ENCODE data around the gene ZNF555.

ZNF555 gene

DNA sequence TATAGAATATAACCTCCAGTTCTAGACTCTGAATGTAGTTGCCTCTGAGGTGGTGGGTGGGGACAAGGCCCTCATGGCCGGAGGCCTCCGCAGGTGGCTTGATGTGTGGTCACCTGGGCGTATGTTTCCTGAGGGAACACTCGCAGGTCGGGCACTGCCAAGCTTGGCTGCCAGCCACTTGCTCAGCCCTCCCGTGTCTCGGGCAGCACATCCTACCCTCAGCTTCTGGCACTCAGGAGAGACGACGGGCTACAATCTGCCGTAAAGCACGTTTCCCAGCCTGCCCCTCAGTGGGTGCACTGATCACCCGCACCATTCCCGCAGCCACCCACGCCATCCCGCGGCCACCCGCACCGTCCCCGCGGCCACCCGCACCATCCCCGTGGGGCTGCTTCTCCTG is 40.8 kb upstream of the ZNF555 start:
- no peaks in the 10 kb centered on the region for H3K4me1 ChIP-seq (ENCODE audit: insufficient read depth, low read length)
- no peaks in the 10 kb centered on the region for H3K27me3 ChIP-seq (ENCODE audit: insufficient read depth, low read length)
- H3K4me3 ChIP-seq (ENCODE audit: low read length) = no peak overlapping the region
- no peak overlapping the region for H3K9ac ChIP-seq (ENCODE audit: low read depth, low read length)
- H3K27ac ChIP-seq (ENCODE audit: low read length) = no peak overlapping the region
- H3K36me3 ChIP-seq (ENCODE audit: insufficient read depth, low read depth, low read length) = peaks cover 94% of the 10 kb centered on the region
- H3K9me3 ChIP-seq (ENCODE audit: insufficient read depth, low read depth, low read length) = no peaks in the 10 kb centered on the region

DNA sequence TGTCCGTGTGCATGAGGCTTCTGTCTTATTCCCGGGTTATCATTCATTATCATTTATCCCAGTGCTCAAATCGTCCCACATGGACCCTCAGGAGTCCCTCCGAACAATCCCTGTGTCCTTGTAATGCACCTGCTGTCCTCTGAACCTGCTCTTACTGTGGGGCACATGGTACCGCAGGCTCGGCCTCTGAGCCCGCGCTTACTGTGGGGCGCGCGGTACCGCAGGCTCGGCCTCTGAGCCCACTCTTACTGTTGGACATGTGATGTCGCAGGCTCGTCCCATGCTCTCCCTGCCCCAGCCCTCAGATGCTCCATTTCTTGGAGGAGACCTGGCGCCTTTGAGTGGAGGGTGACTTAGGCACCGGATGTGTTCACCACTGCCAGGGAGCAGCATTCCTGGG is 38.4 kb upstream of the ZNF555 start:
- Histone ChIP-seq H3K4me3 (ENCODE audit: low read length) (no peak overlapping the region), H3K27ac (ENCODE audit: low read length) (no peak overlapping the region), H3K4me1 (ENCODE audit: insufficient read depth, low read length) (no peaks in the 10 kb centered on the region), H3K9me3 (ENCODE audit: insufficient read depth, low read depth, low read length) (no peaks in the 10 kb centered on the region), H3K27me3 (ENCODE audit: insufficient read depth, low read length) (no peaks in the 10 kb centered on the region), H3K36me3 (ENCODE audit: insufficient read depth, low read depth, low read length) (peaks cover 92% of the 10 kb centered on the region), H3K9ac (ENCODE audit: low read depth, low read length) (no peak overlapping the region)

DNA sequence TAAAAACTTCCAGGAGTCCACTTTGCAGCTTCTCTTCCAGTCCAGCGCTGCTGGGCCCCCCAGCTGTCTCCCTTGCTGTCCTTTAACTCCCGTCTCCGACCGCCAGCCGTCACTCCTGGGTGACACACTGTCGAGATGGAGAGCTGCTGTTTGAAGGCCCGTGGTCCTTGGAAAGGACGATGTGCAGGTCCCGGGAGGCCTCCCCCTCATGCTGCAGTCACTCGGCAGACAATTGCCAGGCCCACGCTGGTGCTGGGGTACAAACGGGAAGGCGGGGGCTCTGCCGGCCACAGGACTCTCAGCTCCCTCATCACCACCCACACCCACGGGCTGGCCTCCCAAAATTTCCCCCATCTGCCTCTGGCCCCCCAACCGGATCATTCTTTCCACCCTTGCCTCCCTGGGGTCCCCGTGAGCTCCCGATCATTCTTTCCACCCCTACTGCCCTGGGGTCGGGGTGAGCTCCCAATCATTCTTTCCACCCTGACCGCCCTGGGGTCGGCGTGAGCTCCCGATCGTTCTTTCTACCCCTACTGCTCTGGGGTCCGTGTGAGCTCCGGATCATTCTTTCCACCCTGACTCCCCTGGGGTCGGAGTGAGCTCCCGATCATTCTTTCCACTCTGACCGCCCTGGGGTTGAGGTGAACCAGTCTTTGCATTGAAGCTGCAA is 37.7 kb upstream of the ZNF555 start:
- no peaks in the 10 kb centered on the region for H3K4me1 ChIP-seq (ENCODE audit: insufficient read depth, low read length)
- no peak overlapping the region for H3K4me3 ChIP-seq (ENCODE audit: low read length)
- H3K9me3 ChIP-seq (ENCODE audit: insufficient read depth, low read depth, low read length) = no peaks in the 10 kb centered on the region
- no peak overlapping the region for H3K9ac ChIP-seq (ENCODE audit: low read depth, low read length)
- H3K36me3 ChIP-seq (ENCODE audit: insufficient read depth, low read depth, low read length) = peaks cover 91% of the 10 kb centered on the region
- H3K27ac ChIP-seq (ENCODE audit: low read length) = no peak overlapping the region
- no peaks in the 10 kb centered on the region for H3K27me3 ChIP-seq (ENCODE audit: insufficient read depth, low read length)

DNA sequence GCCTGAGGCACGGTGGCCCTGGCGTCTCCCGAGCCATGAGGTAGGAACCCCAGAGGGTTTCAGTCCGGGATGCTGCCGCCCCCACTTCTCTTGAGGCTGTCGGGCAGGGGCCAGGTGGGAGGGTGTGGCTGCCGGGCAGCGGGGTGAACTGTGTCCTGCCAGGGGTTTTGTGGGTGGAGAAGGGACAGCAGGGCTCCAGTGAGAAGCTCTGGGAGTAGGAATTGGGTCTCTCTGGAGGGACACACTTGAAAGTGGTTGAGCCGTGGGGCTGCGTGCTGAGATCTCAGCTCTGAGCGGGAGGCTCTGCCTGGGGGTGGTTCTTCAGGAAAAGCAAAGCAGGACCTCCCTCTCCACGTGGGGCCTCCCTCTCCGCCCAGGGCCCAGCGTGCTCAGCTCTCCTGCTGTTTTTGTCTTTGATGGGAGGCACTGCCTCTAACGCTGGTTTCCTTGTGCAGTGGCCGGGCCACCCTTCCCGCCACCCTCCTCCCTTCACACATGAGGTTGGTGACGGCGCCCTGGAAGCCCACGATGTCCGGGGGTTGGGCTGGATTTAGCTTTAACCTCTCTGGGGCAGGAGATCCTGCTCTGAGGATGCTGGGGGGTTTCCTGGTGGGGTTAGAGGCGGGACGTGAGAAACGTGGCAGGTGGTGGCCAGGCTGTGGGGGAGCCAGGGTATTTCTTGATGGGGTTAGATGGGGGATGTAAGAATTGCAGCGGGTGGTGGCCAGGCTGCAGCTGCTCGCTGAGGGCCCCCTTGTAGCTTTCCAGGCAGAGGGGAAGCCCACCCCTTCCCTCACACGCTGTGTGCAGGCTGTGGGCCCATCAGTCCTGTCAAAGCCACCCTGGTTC is 36.9 kb upstream of the ZNF555 start:
- no peak overlapping the region for H3K27ac ChIP-seq (ENCODE audit: low read length)
- H3K9me3 ChIP-seq (ENCODE audit: insufficient read depth, low read depth, low read length) = no peaks in the 10 kb centered on the region
- no peak overlapping the region for H3K4me3 ChIP-seq (ENCODE audit: low read length)
- H3K36me3 ChIP-seq (ENCODE audit: insufficient read depth, low read depth, low read length) = peaks cover 91% of the 10 kb centered on the region
- no peaks in the 10 kb centered on the region for H3K27me3 ChIP-seq (ENCODE audit: insufficient read depth, low read length)
- no peaks in the 10 kb centered on the region for H3K4me1 ChIP-seq (ENCODE audit: insufficient read depth, low read length)
- H3K9ac ChIP-seq (ENCODE audit: low read depth, low read length) = no peak overlapping the region

DNA sequence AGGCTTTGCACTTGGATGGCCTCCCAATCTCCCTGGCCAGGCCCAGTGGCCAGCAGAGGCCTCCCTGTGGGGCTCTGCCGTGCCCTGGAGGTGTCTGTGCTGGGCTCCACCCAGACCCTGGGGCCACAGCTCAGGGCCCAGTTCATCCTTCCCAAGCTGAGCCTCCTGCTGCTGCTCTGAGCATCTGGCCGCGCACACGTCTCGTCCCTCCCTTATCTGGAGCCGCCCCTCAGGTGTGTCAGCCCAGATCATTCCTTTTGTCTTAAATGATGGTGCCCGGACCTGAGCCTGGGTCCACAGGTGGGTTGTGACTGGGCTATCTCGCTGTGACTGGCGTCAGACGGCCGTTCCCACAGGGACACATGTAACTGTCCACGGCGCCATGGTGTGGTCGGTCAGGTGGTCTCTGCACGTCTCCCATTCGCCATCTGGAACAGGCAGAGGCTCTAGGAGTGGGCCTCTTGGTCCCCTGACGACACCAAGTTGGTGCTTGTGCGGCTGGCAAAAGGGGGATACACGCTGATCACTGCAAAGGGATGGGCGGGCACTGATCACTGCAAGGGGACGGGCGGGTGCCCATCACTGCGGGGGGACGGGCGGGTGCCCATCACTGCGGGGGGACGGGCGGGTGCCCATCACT is 35.9 kb upstream of the ZNF555 start:
- H3K4me3 ChIP-seq (ENCODE audit: low read length) = no peak overlapping the region
- no peak overlapping the region for H3K9ac ChIP-seq (ENCODE audit: low read depth, low read length)
- H3K4me1 ChIP-seq (ENCODE audit: insufficient read depth, low read length) = no peaks in the 10 kb centered on the region
- H3K9me3 ChIP-seq (ENCODE audit: insufficient read depth, low read depth, low read length) = no peaks in the 10 kb centered on the region
- no peaks in the 10 kb centered on the region for H3K27me3 ChIP-seq (ENCODE audit: insufficient read depth, low read length)
- H3K27ac ChIP-seq (ENCODE audit: low read length) = no peak overlapping the region
- peaks cover 92% of the 10 kb centered on the region for H3K36me3 ChIP-seq (ENCODE audit: insufficient read depth, low read depth, low read length)

DNA sequence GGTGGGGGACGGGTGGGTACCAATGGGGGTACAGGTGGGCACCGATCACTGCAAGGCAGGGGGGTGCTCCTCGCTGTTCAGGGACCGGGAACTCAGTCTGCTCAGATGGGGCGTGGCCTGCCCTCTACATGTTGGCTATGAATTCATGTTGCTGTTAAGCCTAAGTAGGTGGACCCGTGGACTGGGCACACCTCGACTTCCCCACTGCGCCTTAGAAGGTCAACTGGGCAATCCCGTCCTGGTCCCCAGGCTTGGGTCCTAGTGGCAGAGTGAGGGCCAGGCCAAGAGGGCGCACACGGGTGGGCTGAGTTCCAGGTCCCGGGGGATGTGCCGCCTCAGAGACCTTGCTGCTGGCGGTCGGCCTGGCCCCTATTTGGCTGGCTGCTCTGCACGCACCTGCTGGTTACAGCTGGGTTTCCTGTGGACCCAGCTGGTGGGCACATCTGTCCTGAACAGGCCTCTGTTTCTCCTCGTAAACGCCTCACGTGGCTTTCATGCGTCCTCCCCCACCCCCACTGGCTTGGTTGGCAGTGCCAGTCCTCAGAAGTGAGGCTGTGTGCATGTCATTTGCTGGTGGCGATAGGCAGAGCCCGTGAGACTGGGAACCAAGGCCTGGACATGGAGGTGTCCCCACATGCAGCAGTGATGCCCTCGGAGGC is 35.2 kb upstream of the ZNF555 start:
- Histone ChIP-seq H3K9me3 (ENCODE audit: insufficient read depth, low read depth, low read length) (no peaks in the 10 kb centered on the region), H3K27me3 (ENCODE audit: insufficient read depth, low read length) (no peaks in the 10 kb centered on the region), H3K4me1 (ENCODE audit: insufficient read depth, low read length) (no peaks in the 10 kb centered on the region), H3K36me3 (ENCODE audit: insufficient read depth, low read depth, low read length) (peaks cover 92% of the 10 kb centered on the region), H3K4me3 (ENCODE audit: low read length) (no peak overlapping the region), H3K9ac (ENCODE audit: low read depth, low read length) (no peak overlapping the region), H3K27ac (ENCODE audit: low read length) (no peak overlapping the region)

DNA sequence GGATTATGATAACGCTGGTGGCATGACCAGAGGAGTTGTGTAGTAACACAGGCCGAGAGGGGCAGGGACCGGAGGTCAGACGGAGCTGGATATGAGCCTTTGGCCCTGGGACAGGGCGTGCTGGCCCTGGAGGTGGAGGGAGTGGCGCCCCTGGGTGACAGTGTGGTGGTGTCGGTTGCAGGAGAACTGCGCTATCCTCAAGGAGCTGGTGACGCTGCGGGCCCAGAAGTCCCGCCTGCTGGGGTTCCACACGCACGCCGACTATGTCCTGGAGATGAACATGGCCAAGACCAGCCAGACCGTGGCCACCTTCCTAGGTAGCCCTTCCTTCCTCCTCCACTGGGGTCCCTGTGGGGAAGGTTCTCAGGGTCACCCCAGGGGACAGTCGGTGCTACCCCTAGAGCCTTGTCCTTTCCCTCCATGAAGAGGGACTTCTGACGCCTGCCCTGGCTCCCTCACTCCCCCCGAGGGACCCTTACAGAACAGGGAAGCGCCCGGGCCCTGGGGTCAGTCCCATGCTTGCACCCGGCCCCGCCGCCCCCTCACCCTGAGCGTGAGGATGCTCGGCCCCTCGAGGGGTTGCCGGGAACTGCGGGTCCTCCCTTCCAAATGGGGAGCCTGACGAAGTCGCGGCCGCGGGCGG is 34.4 kb upstream of the ZNF555 start:
- H3K9me3 ChIP-seq (ENCODE audit: insufficient read depth, low read depth, low read length) = no peaks in the 10 kb centered on the region

DNA sequence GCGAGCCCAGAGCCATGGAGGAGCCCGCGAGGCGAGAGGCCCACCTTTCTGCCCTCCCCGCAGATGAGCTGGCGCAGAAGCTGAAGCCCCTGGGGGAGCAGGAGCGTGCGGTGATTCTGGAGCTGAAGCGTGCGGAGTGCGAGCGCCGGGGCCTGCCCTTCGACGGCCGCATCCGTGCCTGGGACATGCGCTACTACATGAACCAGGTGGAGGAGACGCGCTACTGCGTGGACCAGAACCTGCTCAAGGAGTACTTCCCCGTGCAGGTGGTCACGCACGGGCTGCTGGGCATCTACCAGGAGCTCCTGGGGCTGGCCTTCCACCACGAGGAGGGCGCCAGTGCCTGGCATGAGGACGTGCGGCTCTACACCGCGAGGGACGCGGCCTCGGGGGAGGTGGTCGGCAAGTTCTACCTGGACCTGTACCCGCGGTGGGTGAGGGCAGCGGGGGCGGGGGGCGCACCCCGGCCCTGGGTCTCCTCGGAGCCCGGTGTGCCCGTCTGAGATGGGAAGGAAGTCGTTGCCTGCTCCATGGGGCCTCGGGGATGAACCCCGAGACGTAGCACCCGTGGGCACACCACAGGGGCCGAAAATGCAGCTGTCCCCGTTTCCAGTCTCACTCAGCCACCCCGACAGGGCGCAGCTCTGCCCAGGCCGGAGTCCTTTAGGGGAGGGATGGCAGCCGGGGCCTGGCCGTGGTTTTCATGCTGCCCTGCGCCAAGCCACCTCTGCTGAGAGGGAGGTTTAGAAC is 33.7 kb upstream of the ZNF555 start:
- H3K9ac ChIP-seq (ENCODE audit: low read depth, low read length) = no peak overlapping the region
- H3K27me3 ChIP-seq (ENCODE audit: insufficient read depth, low read length) = no peaks in the 10 kb centered on the region
- H3K36me3 ChIP-seq (ENCODE audit: insufficient read depth, low read depth, low read length) = peaks cover 94% of the 10 kb centered on the region
- H3K27ac ChIP-seq (ENCODE audit: low read length) = no peak overlapping the region
- no peaks in the 10 kb centered on the region for H3K4me1 ChIP-seq (ENCODE audit: insufficient read depth, low read length)
- H3K9me3 ChIP-seq (ENCODE audit: insufficient read depth, low read depth, low read length) = no peaks in the 10 kb centered on the region
- H3K4me3 ChIP-seq (ENCODE audit: low read length) = no peak overlapping the region

More for the DNA sequence above, 34.4 kb upstream of the ZNF555 start:
- H3K9ac ChIP-seq (ENCODE audit: low read depth, low read length) = no peak overlapping the region
- H3K4me3 ChIP-seq (ENCODE audit: low read length) = no peak overlapping the region
- H3K36me3 ChIP-seq (ENCODE audit: insufficient read depth, low read depth, low read length) = peaks cover 91% of the 10 kb centered on the region
- H3K4me1 ChIP-seq (ENCODE audit: insufficient read depth, low read length) = no peaks in the 10 kb centered on the region
- no peaks in the 10 kb centered on the region for H3K27me3 ChIP-seq (ENCODE audit: insufficient read depth, low read length)
- no peak overlapping the region for H3K27ac ChIP-seq (ENCODE audit: low read length)

DNA sequence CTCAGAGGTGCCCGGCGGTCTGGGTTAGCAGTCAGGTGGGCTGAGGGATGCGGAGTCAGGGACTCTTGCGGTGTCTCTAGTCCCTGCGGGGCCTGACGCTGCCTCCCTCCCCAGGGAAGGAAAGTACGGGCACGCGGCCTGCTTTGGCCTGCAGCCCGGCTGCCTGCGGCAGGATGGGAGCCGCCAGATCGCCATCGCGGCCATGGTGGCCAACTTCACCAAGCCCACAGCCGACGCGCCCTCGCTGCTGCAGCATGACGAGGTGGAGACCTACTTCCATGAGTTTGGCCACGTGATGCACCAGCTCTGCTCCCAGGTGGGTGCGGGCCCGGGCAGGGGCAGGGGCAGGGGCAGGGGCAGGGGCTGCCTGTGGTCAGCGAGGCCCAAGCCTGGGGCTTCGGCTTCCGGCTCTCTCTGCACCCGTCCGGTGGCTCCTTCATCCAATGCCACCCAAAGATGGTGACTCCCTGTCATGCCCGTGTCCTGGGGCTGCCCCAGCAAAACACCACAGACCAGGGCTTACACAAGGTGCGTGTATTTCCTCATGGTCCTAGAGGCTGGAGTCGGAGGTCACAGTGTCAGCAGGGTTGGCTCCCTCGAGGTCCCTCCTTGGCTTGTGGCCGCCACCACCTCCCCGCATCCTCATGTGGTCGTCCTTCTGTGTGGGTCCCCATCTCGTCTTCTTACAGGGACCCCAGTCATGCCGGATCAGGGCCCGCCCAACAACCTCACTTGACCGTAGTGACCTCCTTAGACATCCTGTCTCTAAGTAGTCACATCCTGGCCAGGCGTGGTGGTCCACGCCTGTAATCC is 32.9 kb upstream of the ZNF555 start:
- H3K27ac ChIP-seq (ENCODE audit: low read length) = no peak overlapping the region
- H3K27me3 ChIP-seq (ENCODE audit: insufficient read depth, low read length) = no peaks in the 10 kb centered on the region
- H3K4me3 ChIP-seq (ENCODE audit: low read length) = no peak overlapping the region
- H3K4me1 ChIP-seq (ENCODE audit: insufficient read depth, low read length) = no peaks in the 10 kb centered on the region
- no peak overlapping the region for H3K9ac ChIP-seq (ENCODE audit: low read depth, low read length)
- peaks cover 90% of the 10 kb centered on the region for H3K36me3 ChIP-seq (ENCODE audit: insufficient read depth, low read depth, low read length)
- H3K9me3 ChIP-seq (ENCODE audit: insufficient read depth, low read depth, low read length) = no peaks in the 10 kb centered on the region

DNA sequence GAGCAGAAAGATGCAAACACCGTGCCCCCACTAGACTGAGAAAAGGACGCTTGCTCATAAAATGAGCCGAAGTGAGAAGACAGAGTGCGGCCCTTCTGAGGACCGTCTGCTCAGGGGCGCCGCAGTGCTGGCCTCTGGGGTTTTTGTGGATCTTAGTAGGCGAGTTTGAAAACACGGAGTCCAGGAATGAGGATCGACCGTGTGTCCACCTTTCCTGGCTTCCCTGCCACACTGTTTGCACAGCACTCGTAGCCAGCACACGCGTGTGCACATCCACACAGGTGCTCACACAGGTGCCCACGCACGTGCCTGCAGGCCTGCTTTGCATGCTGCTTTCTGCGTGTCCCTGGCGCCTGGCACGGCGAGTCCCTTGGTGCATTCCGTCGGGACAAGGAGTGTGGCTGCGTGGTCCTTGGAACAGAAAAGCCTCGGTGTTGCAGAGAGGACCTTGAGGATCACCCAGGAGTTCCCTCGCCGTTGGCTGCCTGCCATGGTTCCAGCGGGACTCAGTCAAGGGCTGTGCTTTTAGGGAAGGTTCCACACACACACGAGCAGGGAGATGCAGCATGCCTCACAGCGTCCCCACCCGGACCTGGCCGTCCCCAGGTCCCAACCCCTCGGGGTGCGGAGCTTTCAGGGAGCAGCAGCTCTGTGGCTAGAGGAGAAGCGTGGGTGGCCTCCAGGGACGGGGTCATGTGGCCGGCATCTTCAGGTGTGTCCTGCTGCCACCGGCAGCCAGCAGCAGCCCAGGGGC is 31.7 kb upstream of the ZNF555 start:
- no peak overlapping the region for H3K27ac ChIP-seq (ENCODE audit: low read length)
- peaks cover 90% of the 10 kb centered on the region for H3K36me3 ChIP-seq (ENCODE audit: insufficient read depth, low read depth, low read length)
- H3K27me3 ChIP-seq (ENCODE audit: insufficient read depth, low read length) = no peaks in the 10 kb centered on the region
- no peaks in the 10 kb centered on the region for H3K4me1 ChIP-seq (ENCODE audit: insufficient read depth, low read length)
- no peak overlapping the region for H3K9ac ChIP-seq (ENCODE audit: low read depth, low read length)
- no peaks in the 10 kb centered on the region for H3K9me3 ChIP-seq (ENCODE audit: insufficient read depth, low read depth, low read length)
- no peak overlapping the region for H3K4me3 ChIP-seq (ENCODE audit: low read length)
